NCI-H345 treated with DMSO at 0.1 percent for 48 hours (cell line): ENCODE results near the gene FGD5.
A peak's percentile ranks its signal among the peaks of the same experiment; 100 is the strongest.
"Not testable (repeated sequence)": the region's sequence is repeated elsewhere in the genome, so short reads cannot be mapped to it uniquely, and the experiment has no call there.

Source experiments
- DNase-seq: peaks from one replicate; lab custom pipeline; 2025; ENCODE audit not compliant: unreplicated experiment; lab: John Stamatoyannopoulos, UW

The FGD5 gene

DNA sequence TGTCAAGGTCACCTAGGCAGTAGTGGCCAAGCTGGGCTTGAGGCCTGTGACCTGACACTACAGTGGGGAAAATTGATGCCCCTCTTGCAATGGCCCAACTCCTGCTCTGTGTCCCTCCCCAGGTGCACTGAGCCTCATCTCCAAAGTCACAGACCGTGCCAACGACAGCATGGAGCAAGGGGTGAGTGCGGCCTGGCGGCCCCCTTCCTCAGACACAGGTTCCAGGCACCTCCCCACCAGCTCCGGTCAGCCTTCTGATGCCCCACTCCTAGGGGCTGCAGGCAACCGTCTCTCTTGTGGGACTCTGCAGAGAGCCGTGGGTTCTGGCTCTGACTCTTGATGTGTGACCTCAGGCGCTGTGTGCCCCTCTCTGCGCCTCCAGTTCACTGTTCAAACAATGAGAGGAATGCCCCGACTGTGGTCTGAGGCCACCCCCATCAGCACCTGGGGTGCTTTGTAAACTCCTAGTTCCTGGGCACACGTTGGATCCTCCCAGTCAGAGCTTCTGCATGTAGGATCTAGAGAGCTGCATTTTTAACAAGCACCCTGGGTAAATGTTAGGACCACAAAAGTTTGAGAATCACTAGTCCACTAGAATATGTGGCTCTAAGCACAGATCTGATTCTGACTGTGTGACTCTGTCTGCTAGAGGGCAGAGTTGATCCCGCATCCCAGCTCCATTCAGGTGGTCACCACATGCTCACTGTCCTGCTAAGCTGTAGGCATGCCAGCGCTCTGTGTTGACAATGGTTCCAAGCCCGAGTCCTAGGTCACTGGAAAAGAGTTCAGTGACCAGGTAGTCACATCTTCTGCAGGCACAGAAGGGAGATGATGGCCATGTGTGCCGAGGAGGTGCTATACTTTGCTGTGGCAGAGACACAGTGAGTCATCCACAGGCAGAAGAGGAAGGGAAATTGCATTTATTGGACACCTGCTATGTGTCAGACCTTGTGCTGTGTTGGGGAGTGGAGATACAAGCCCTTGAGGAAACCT, 82.4 kb downstream of the FGD5 start:
- no peak for DNase-seq

DNA sequence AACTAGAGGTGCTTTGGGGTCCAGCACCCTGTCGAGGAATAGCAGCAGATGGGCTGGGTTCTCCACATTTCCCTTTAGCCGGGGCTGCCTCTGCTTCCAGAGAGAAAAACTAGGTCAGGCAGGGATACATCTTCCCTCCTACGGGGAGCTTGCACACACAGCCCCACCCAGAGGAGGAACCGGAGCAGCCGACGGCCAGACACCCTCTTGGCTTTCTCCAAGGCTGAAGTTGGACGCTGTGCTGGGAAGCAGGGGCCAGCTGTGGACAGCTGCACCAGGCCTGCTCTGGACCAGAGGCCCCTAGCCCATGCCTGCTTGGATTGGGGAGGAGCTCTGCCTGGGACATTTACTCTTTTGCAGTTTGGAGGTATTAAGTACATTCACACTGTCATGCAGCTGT, 84.0 kb downstream of the FGD5 start:
- DNase-seq, result no peak

DNA sequence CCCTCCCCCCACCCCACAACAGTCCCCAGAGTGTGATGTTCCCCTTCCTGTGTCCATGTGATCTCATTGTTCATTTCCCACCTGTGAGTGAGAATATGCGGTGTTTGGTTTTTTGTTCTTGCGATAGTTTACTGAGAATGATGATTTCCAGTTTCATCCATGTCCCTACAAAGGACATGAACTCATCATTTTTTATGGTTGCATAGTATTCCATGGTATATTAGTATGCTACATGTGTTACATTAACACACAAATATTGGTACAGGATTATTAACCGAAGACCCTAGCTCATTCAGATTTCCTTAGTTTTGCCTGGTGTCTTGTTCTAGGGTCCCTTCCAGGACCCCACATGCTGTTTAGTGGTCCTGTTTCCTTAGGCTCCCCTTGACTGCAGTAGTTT, 84.7 kb downstream of the FGD5 start:
- not testable (repeated sequence) for DNase-seq

DNA sequence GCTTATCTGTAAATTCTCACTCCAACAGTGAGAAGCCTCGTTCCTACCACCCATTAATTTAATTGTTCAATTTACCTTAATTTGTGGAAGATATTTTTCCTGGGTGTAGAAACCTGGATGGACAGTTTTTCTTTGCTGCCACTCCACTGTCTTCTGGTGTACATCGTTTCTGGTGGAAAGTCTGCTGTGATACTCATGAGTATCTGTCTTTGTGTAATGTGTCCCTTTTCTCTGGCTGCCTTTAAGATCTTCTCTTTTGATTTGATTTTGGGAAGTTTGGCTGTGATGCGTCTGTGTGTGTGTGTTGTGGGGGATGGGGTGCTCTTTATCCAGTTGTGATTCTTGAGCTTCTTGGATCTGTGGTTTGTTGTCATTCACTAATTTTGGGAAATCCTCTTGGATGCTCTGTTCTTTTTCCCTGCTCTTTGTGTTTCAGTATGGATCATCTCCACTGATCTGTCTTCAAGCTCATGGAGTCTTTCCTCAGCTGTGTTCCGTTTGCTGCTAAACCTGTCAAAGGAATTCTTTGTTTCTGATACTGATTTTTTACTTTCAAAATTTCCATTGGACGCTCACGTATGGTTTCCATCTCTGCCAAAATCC, 86.4 kb downstream of the FGD5 start:
- no peak for DNase-seq

DNA sequence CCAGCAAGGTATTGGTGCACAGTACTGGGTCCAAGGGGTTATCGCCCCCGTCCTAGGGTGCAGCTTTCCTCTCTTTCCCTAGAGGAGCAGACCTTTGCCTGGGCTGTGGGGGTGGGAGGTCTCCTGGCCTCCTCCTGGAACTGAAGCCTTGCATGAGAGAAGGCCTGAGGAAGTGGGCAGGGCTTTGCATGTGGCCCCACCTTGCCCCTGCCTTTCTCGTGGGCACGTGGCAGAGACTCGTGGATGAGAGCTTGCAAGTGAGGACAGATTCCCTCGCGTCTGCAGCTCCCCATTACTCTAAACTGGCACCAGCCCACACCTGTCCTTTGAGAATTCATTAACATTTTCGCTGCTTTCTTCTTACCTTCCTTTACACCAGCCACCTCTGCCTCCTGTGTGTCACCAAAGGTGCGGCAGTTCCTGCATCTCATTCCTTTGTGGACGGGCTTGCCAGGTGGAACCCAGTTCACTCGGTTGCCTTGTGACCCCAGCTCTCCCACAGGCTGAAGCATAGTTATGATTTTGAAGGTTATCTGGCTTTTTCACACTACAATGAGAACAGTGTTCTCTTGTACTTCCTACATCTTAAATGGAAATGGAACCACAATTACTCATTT, 87.7 kb downstream of the FGD5 start:
- DNase-seq, result no peak

DNA sequence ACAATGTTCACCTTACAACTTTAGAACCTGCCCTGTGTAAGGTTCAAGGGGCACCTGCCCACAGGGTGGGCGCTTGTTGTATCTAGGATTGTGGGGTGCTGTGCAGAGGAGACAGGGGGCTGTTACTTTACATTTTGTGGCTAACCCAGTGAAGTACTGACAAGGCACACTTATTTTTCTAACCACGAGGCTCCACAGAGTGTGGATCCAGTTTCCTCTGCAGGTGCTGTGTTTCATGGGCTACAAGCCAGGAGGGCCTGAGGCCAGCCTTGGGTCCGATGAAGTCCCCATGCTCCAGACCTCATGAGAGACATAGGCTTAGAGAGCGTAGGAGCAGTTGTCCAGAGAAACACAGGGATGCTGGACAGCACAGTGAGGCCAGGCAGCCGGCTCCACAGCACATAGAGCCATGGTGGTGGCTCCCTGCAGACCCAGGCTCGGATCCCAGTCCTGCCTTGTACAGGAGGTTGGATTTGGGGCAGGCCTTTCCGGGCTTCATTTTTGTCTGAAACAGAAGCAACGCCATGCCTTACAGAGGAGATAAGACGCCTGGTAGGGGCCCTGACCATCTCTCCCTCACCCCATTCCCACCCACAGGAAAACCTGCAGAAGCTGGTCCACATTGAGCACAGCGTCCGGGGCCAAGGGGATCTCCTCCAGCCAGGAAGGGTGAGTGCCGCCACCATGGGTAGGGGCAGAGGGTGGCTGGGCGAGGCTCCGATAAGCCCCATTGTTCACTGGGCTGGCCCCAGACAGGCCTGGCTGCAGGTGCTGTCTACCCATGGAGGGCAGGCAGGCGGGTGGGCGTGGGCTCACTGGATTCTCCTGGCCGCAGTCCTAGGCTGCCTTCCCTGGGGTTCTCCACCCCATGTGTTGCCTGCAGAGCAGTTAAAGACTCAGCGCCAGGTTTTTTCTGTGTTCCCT, 88.5 kb downstream of the FGD5 start:
- DNase-seq, result no peak

DNA sequence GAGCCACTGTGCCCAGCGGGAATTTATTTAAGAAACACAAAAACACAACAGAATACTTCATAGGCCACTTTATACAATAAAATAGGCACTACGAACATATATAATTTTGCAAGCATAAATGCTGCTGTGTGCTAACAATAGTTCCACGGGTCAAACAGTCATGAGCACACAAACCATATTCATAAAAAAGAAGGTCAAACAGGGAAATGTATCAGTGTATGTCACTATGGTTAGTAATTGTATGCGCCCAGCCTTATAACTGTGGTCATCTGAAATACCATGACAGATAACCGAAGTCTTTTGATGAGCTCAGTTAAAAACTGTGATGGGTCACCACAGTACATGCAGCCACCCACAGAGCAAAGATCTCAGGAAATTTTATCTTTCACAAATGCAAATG, 90.5 kb downstream of the FGD5 start:
- no peak for DNase-seq

DNA sequence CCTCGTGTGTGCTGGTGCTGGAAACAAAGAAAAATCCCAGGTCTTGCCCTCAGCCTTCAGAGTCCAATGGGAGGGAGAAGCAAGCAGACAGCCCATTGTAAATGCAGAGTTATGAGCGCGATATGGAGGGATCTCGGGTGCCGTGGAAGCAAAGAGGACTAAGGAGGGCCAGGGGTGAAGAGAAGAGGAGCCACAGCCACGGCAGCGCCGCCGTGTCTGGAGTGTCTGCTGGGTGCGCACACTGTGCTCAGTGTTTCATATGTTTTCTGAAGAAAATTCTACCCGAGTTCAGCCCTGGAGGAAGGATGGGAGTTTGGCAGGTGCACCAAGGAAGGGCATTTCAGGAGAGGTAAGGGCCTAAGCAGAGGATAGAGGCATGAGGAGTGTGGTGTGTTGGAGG, 92.9 kb downstream of the FGD5 start:
- DNase-seq, result no peak

DNA sequence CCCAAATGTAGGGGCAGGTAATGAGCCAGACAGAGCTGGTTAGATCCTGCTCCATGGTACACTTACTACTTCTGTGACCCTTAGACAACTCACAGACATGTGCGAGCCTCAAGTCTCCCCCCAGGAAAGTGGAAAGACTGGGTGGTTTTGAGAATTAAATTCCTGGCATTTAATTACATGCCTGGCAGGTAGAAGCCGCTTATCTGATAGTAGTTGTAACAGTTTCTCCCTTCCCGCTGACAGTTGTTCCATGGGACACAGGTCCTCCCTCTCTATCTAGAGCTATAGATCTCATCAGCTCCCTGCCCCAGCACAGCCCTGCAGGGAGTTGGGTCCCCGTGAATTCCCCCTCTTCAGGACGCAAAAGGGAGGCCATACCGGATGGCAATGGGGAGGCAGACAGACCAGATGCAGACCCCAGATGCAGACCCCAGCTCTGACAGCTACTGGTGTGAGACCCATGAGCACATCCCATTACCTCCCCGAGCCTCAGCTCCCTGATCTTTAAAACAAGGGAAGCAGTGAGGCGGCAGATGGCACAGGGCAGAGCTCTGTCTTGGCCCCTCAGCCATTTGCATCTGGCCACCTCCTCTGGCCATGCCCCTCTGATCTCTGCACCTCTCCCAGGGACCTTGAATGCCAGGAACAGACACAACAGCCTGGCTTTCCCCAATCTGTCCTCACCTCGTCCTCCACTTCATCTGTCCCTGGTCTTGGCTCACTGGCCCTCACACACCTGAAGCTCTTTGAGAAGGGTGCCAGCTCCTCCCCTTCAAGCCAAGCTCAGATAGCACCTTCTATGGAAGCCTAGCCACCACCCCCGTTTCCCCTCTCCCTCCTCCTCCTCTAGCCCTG, 94.5 kb downstream of the FGD5 start:
- DNase-seq, result no peak

DNA sequence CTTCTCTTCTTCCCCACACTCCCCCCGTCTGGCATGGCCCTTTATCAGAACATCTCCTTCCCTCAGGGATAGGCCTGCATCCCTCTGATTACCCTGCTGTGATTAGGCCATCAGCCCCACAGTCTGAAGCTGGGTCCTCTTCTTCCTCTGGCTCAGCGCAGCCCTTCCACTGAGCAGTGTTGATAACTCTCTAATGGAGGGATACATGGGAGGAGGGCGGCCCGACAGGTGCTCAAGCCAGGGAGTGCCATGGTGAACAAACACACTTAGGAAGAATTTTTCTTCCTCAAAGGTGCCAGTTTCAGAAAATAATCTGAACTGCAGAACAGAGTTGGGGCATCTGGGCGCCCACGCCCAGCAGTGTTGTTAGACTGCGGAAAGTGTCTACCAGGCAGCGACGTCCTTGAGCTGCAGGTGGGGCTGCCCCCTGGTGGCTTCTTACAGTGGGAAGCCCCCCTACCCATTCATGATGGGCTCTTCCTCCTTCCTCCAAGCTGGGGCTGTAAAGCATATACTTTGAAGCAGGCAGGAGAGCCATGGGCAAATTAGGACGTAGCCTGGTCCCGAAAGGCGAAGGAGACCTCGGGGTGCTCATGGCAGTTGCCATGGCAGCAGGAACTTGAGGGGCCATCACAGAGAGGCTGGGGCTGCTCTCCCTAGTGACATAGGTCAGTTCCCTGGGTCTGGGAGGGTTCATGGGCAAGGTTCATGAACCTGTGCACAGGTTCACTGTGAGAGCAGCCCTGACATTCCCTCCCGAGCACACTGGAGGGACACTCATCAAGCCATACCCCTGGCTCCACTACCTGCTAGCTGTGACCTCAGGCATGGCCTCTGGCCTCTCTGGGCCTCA, 95.4 kb downstream of the FGD5 start:
- no peak for DNase-seq

DNA sequence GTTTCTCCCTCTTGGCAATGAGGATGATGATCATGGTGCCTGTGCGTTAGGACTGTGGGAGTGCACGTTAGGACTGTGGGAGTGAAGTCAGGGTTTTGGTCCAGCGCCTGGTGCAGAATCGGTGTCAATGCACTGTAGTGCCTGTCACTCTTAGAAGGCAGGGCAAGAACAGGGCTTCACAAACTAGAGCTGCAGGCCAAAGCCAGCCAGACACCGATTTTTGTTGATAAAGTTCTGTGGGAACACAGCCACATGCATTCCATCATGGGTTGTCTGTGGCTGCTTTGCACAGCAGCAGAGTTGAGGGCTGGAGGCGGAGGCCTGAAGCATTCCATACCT, 96.0 kb downstream of the FGD5 start:
- DNase-seq, result no peak

DNA sequence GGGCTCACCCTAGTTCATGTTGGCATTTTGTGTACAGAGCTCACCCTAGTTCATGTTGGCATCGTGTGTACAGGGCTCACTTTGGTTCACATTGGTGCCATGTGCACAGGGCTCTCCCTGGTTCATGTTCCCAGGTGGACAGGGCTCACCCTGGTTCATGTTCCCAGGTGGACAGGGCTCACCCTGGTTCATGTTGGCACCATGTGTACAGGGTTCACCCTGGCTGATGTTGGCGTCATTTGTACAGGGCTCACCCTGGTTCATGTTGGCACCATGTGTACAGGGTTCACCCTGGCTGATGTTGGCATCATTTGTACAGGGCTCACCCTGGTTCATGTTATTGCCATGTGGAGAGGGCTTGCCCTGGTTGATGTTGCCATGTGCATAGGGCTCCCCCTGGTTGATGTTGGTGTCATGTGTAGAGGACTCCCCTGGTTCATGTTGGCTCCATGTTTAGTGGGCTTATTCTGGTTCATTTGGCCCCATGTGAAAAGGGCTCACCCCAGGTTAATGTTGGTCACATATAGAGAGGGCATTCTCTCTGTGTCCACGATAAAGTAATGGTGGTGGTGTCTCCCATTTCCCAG, 97.0 kb downstream of the FGD5 start:
- no peak for DNase-seq

DNA sequence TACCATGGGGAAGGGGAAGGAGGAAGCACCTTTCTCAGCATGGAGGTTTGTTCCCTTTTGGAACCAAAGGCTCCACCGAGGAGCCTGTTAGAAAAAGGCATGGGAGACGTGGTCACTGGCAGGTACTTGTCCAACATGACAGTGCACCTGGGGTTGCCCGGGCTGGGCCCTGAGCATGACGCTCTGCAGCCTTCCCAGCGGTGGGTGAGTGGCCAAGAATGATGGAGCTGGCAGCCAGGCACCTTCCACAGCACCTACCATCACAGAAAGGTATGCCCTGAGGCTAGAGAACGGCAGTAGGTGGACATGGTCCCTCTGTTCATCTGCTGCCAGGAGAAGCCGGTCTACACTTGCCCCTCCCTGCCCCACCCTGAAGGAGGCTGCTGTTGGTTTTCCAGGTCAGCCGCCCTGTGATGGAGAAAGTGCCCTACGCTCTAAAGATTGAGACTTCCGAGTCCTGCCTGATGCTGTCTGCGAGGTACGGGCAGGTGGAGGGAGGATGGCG, 99.6 kb downstream of the FGD5 start:
- no peak for DNase-seq

DNA sequence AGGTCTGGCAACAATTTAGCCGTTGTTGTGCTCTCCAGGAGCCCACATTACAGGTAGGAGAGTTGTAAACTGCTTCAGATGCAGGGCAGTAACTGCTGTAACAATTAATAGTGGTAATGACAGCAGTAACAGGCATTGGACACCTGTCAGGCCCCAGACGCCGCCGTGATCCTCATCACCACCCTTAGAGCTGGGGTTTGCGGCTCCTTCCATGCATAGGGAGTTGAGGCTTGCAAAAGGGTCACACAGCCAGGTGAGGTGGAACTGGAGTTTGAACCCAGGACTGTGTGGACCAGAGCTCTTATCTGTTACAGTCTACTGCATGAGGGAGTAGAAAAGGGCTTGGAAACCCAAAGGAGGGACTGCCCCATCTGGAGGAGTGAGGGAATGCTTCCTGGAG, 101.8 kb downstream of the FGD5 start:
- no peak for DNase-seq

DNA sequence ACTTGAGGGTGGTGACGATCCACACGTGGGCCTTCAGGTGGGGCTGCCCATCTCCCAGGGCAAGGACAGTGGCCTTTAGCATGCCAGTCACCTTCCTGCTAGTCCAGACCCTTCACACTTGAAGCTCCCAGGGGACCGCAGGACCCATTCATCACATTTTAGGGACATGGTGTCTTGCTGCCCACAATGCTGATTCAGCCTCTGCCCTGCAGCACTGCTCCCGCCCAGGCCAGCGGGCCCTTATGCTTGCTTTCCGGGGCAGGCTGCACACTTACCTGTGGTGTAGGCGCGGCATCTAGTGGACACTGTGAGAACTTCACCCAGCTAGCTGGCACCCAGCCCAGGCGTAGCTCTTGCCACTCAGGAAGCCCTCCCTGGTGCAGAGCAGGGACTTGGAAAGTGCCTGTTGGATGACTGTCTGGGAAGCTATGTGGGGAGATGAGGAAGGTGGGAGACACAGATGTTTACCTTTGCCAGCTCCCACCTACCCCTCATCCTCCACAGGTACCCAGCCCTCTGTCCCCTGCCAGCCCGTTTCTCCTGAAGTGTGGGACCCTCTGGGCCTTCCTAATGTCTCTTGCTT, 102.4 kb downstream of the FGD5 start:
- DNase-seq, result peak; percentile 50

DNA sequence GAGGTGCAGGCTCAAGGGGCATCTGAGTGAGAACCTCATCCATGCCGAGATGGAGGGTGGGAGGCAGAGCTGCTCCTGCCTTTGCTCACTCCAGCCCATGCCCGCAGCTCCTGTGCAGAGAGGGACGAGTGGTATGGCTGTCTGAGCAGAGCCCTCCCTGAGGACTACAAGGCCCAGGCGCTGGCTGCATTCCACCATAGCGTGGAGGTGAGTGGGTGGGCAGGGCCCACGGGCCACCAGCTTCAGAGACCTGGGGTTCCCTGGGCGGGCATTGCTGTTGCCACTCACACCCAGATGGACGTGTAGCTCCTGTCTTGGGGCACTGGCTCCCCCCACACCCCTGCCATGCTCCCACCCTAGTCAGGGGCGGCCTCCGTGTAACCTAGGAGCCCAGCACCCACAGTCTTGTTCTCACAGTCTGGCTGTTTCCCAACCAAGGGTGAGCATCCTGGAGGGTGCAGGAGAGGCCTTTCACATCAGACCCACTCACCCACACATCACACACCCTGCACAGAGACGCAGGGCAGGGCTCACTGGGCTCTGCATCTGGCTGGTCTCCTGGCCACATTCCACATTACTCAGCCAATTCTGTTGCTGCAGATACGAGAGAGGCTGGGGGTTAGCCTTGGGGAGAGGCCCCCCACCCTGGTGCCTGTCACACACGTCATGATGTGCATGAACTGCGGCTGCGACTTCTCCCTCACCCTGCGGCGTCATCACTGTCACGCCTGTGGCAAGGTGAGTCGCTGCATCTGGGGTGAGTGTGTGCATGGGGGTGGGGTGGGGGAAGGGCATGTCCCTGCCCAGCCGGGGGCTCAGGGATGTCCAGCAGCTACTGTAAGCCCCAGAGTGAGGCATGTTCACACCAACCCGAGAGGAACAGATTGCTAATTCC, 103.3 kb downstream of the FGD5 start:
- no peak for DNase-seq

DNA sequence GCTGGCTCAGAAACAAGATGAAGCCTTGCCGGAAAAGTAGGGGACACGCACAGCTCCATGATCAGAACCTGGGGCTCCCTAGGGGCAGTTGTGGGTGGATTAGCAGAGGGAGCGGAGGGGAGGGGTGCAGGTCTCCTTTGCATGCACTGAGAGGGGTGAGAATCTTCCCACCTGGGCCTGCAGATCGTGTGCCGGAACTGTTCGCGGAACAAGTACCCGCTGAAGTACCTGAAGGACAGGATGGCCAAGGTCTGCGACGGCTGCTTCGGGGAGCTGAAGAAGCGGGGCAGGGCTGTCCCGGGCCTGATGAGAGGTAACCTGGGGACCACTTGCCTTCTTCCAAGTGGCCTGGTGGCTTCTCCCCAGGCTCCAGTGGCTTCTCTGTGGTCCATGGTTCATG, 104.1 kb downstream of the FGD5 start:
- DNase-seq, result no peak
